WTC11 (cell line): ENCODE measurements around the gene TGM4. TPM values are rescaled to one million over a fixed set of nuclear protein-coding genes. Genes with fewer than 3 reads are reported as not detected.

Experiments used
- ATAC-seq: fragments of 200-7000 bp; cut with Tn5 transposase; 2 replicates; pipeline ENCODE4 v1.10.0; 2021; ENCODE audit warnings: mild to moderate bottlenecking, moderate library complexity
- CTCF ChIA-PET: fragments of 300-600 bp; sonication (Branson Sonifier 250); formaldehyde crosslinking; loops from one replicate; lab custom pipeline; 2021; ENCODE audit warnings: antibody characterized with exemption; lab: Charles Lee
- POLR2A ChIA-PET: fragments of 350-600 bp; sonication (Branson Sonifier 250); formaldehyde crosslinking; loops from one replicate; lab custom pipeline; 2021; ENCODE audit warnings: antibody characterized with exemption; lab: Charles Lee
- DNase-seq: peaks from one replicate; pipeline ENCODE4 v3.0.0; 2021; ENCODE audit warnings: low spot score
- H3K27ac Mint-ChIP-seq: 2 replicates; pipeline ENCODE4 v1.8.0; 2021; ENCODE audit warnings: mixed read lengths
- H3K27me3 Mint-ChIP-seq: 2 replicates; pipeline ENCODE4 v1.8.0; 2021; ENCODE audit warnings: low read depth, mild to moderate bottlenecking, moderate library complexity, mixed read lengths
- H3K36me3 Mint-ChIP-seq: 2 replicates; pipeline ENCODE4 v1.8.0; 2021; ENCODE audit warnings: mixed read lengths
- H3K4me1 Mint-ChIP-seq: 2 replicates; pipeline ENCODE4 v1.8.0; 2022; ENCODE audit warnings: mixed read lengths
- H3K4me3 Mint-ChIP-seq: 2 replicates; pipeline ENCODE4 v1.8.0; 2021; ENCODE audit warnings: mild to moderate bottlenecking, moderate library complexity, mixed read lengths
- H3K9me3 Mint-ChIP-seq: 2 replicates; pipeline ENCODE4 v1.8.0; 2021; ENCODE audit warnings: mixed read lengths
- ARID4B ChIP-seq: sonication (generic); formaldehyde crosslinking; IDR thresholded peaks from 2 replicates; pipeline ENCODE4 v1.8.0; 2023; ENCODE audit warnings: missing genetic modification reagents, mild to moderate bottlenecking, borderline replicate concordance
- CBFB ChIP-seq: sonication (generic); formaldehyde crosslinking; IDR thresholded peaks from 2 replicates; pipeline ENCODE4 v1.8.1; 2022; ENCODE audit warnings: mild to moderate bottlenecking, low read depth, missing genetic modification reagents
- CREB1 ChIP-seq: sonication (generic); formaldehyde crosslinking; IDR thresholded peaks from 2 replicates; pipeline ENCODE4 v1.8.0; 2023; ENCODE audit warnings: mild to moderate bottlenecking, missing genetic modification reagents
- CREM ChIP-seq: sonication (generic); formaldehyde crosslinking; IDR thresholded peaks from 2 replicates; pipeline ENCODE4 v1.8.1; 2022; ENCODE audit warnings: mild to moderate bottlenecking, missing genetic modification reagents, moderate library complexity
- CTCF ChIP-seq: fragments of 200-600 bp; IDR thresholded peaks from 2 replicates; pipeline ENCODE4 v1.8.0; 2022; ENCODE audit warnings: antibody characterized with exemption
- FOXK1 ChIP-seq: sonication (generic); formaldehyde crosslinking; IDR thresholded peaks from 2 replicates; pipeline ENCODE4 v1.8.0; 2022; ENCODE audit warnings: mild to moderate bottlenecking, moderate library complexity, missing genetic modification reagents
- FOXP1 ChIP-seq: sonication (generic); formaldehyde crosslinking; IDR thresholded peaks from 2 replicates; pipeline ENCODE4 v1.8.0; 2022; ENCODE audit warnings: missing genetic modification reagents, mild to moderate bottlenecking, moderate library complexity, borderline replicate concordance
- JAZF1 ChIP-seq: fragments of 250-450 bp; sonication (Bioruptor Pico); IDR thresholded peaks from 2 replicates; pipeline ENCODE4 v1.9.0; 2021; ENCODE audit warnings: moderate library complexity, mild to moderate bottlenecking, inconsistent platforms
- MXD4 ChIP-seq: fragments of 250-450 bp; sonication (Bioruptor Pico); IDR thresholded peaks from 2 replicates; pipeline ENCODE4 v1.8.0; 2021; ENCODE audit warnings: mild to moderate bottlenecking, moderate library complexity, borderline replicate concordance
- NR2C2 ChIP-seq: sonication (generic); formaldehyde crosslinking; IDR thresholded peaks from 2 replicates; pipeline ENCODE4 v1.8.0; 2022; ENCODE audit warnings: mild to moderate bottlenecking, missing genetic modification reagents
- PREB ChIP-seq: sonication (generic); formaldehyde crosslinking; IDR thresholded peaks from 2 replicates; pipeline ENCODE4 v1.8.1; 2022; ENCODE audit warnings: mild to moderate bottlenecking, missing genetic modification reagents, moderate library complexity, borderline replicate concordance
- RELA ChIP-seq: sonication (generic); formaldehyde crosslinking; IDR thresholded peaks from 2 replicates; pipeline ENCODE4 v1.8.1; 2022; ENCODE audit warnings: missing genetic modification reagents, mild to moderate bottlenecking, borderline replicate concordance
- RORB ChIP-seq: fragments of 250-450 bp; sonication (Bioruptor Pico); IDR thresholded peaks from 2 replicates; pipeline ENCODE4 v1.9.0; 2021; ENCODE audit warnings: mild to moderate bottlenecking
- USF1 ChIP-seq: sonication (generic); formaldehyde crosslinking; IDR thresholded peaks from 2 replicates; pipeline ENCODE4 v1.8.0; 2022; ENCODE audit warnings: mild to moderate bottlenecking, missing genetic modification reagents
- ZBTB21 ChIP-seq: sonication (generic); formaldehyde crosslinking; IDR thresholded peaks from 2 replicates; pipeline ENCODE4 v1.8.1; 2023; ENCODE audit warnings: mild to moderate bottlenecking, missing genetic modification reagents, borderline replicate concordance
- ZNF121 ChIP-seq: sonication (generic); formaldehyde crosslinking; IDR thresholded peaks from 2 replicates; pipeline ENCODE4 v1.8.0; 2023; ENCODE audit warnings: missing genetic modification reagents
- ZNF219 ChIP-seq: sonication (generic); formaldehyde crosslinking; IDR thresholded peaks from 2 replicates; pipeline ENCODE4 v1.8.0; 2023; ENCODE audit warnings: missing genetic modification reagents, mild to moderate bottlenecking, borderline replicate concordance
- ZNF396 ChIP-seq: fragments of 250-450 bp; sonication (Bioruptor Pico); IDR thresholded peaks from 2 replicates; pipeline ENCODE4 v1.8.0; 2021; ENCODE audit warnings: mild to moderate bottlenecking, moderate library complexity, borderline replicate concordance
- ZNF416 ChIP-seq: fragments of 250-450 bp; sonication (Bioruptor Pico); IDR thresholded peaks from 2 replicates; pipeline ENCODE4 v1.9.0; 2021; ENCODE audit warnings: mild to moderate bottlenecking, inconsistent platforms
- total RNA-seq: library from RNA; stranded (reverse); gene quantifications from 3 replicates; pipeline ENCODE4 v1.2.3, GENCODE V29; 2021
- TF ChIP-seq, protein P1 (sequence below): sonication (generic); formaldehyde crosslinking; IDR thresholded peaks from 2 replicates; pipeline ENCODE4 v1.8.0; 2022; ENCODE audit warnings: mild to moderate bottlenecking, missing genetic modification reagents
- TF ChIP-seq, protein P2 (sequence below): sonication (generic); formaldehyde crosslinking; conservative IDR thresholded peaks from 2 replicates; pipeline ENCODE4 v1.8.1; 2022; ENCODE audit warnings: mild to moderate bottlenecking, missing genetic modification reagents
- TF ChIP-seq, protein P3 (sequence below): sonication (generic); formaldehyde crosslinking; IDR thresholded peaks from 2 replicates; pipeline ENCODE4 v1.8.1; 2023; ENCODE audit warnings: mild to moderate bottlenecking, missing genetic modification reagents, moderate library complexity
- TF ChIP-seq, protein P4 (sequence below): fragments of 250-450 bp; sonication (Bioruptor Pico); IDR thresholded peaks from 2 replicates; pipeline ENCODE4 v1.9.0; 2021; ENCODE audit warnings: moderate library complexity, mild to moderate bottlenecking, inconsistent platforms, borderline replicate concordance

Gene TGM4
- total RNA-seq, 1 experiment from 2014 or later = not detected

GRCh38 chr3:44894485-44894884 is 20.1 kb downstream of the TGM4 start:
- ATAC-seq = peak; percentile 57
- Mint-ChIP-seq H3K4me1 (peaks cover 25% of the 10 kb centered on the region), H3K4me3 (no peak overlapping the region), H3K27me3 (no peaks in the 10 kb centered on the region), H3K27ac (no peak overlapping the region), H3K9me3 (peaks cover 11% of the 10 kb centered on the region), H3K36me3 (no peaks in the 10 kb centered on the region)
- TF ChIP-seq, protein P1, sequence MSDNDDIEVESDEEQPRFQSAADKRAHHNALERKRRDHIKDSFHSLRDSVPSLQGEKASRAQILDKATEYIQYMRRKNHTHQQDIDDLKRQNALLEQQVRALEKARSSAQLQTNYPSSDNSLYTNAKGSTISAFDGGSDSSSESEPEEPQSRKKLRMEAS (CRISPR knock-in tag) = peak; percentile 33; the same call in 1 of the 2 replicates
- TF ChIP-seq FOXP1 (CRISPR knock-in tag) = 0 out of 2 replicates have a peak, but pooled peaks have one; percentile 33
- 0 out of 2 replicates have a peak, but pooled peaks have one; percentile 26 for TF ChIP-seq ZNF121 (CRISPR knock-in tag)
- no peak for TF ChIP-seq ZNF396 (CRISPR knock-in tag)
- TF ChIP-seq RORB (CRISPR knock-in tag) = no peak
- DNase-seq = no peak
- POLR2A ChIA-PET = no interaction called here
- CTCF ChIA-PET = interaction anchor here (1.2 kb wide), 1 partner anchor 9 kb away, joined by 5 read pairs; no protein-coding TSS in a partner anchor

DNA sequence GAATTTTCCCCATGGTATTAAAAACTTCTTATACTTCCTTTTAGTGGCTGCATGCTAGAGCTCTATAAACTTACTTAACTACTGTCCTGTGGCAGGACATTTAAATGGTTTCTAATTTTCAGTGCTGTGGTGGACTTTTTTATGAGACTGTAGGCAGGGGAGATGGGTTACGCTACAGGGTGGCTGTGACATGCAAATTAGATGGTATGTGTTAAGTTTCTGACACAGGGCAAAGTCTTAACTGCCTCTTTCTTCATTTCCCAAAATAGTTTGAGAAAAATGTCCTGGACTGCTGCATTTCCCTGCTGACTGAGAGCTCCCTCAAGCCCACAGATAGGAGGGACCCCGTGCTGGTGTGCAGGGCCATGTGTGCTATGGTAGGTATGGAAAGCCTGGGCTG is 22.0 kb downstream of the TGM4 start:
- H3K9me3 Mint-ChIP-seq = peaks cover 11% of the 10 kb centered on the region
- H3K4me1 Mint-ChIP-seq = peaks cover 26% of the 10 kb centered on the region
- no peaks in the 10 kb centered on the region for H3K36me3 Mint-ChIP-seq
- peaks cover 3% of the 10 kb centered on the region; the same call in 1 of the 2 replicates for H3K27me3 Mint-ChIP-seq
- CTCF ChIA-PET = no interaction called here
- no peak overlapping the region for H3K4me3 Mint-ChIP-seq
- TF ChIP-seq CREM (CRISPR knock-in tag) (no peak), ZNF416 (CRISPR knock-in tag) (no peak), CTCF (no peak), ZBTB21 (CRISPR knock-in tag) (no peak), JAZF1 (CRISPR knock-in tag) (no peak), CBFB (CRISPR knock-in tag) (no peak), CREB1 (CRISPR knock-in tag) (no peak), ZNF219 (CRISPR knock-in tag) (no peak), NR2C2 (CRISPR knock-in tag) (no peak), MXD4 (no peak), USF1 (no peak), RELA (CRISPR knock-in tag) (no peak), ARID4B (no peak), FOXK1 (CRISPR knock-in tag) (no peak), PREB (CRISPR knock-in tag) (no peak)
- TF ChIP-seq, protein P2, sequence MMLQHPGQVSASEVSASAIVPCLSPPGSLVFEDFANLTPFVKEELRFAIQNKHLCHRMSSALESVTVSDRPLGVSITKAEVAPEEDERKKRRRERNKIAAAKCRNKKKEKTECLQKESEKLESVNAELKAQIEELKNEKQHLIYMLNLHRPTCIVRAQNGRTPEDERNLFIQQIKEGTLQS (CRISPR knock-in tag) = no peak
- TF ChIP-seq, protein P3, sequence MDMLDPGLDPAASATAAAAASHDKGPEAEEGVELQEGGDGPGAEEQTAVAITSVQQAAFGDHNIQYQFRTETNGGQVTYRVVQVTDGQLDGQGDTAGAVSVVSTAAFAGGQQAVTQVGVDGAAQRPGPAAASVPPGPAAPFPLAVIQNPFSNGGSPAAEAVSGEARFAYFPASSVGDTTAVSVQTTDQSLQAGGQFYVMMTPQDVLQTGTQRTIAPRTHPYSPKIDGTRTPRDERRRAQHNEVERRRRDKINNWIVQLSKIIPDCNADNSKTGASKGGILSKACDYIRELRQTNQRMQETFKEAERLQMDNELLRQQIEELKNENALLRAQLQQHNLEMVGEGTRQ (CRISPR knock-in tag) = no peak
- TF ChIP-seq, protein P4, sequence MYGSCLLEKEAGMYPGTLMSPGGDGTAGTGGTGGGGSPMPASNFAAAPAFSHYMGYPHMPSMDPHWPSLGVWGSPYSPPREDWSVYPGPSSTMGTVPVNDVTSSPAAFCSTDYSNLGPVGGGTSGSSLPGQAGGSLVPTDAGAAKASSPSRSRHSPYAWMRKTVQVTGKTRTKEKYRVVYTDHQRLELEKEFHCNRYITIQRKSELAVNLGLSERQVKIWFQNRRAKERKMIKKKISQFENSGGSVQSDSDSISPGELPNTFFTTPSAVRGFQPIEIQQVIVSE (CRISPR knock-in tag) = no peak
- TF ChIP-seq, all 79 proteins: peak for 0
- no peak for DNase-seq
- no peak overlapping the region for H3K27ac Mint-ChIP-seq
- POLR2A ChIA-PET = no interaction called here
- ATAC-seq = no peak
